EH (cell line): ENCODE results near the gene VGF.
A peak's percentile ranks its signal among the peaks of the same experiment; 100 is the strongest.
"Not testable (repeated sequence)": the region's sequence is repeated elsewhere in the genome, so short reads cannot be mapped to it uniquely, and the experiment has no call there.

Experiments used
- DNase-seq: peaks from one replicate; pipeline ENCODE4 v3.0.0-alpha.2; 2015; ENCODE audit warnings: low read depth

Gene VGF

GRCh38 chr7:101134399-101134980 is 30.9 kb downstream of the VGF start:
- peak; percentile 75 for DNase-seq

DNA sequence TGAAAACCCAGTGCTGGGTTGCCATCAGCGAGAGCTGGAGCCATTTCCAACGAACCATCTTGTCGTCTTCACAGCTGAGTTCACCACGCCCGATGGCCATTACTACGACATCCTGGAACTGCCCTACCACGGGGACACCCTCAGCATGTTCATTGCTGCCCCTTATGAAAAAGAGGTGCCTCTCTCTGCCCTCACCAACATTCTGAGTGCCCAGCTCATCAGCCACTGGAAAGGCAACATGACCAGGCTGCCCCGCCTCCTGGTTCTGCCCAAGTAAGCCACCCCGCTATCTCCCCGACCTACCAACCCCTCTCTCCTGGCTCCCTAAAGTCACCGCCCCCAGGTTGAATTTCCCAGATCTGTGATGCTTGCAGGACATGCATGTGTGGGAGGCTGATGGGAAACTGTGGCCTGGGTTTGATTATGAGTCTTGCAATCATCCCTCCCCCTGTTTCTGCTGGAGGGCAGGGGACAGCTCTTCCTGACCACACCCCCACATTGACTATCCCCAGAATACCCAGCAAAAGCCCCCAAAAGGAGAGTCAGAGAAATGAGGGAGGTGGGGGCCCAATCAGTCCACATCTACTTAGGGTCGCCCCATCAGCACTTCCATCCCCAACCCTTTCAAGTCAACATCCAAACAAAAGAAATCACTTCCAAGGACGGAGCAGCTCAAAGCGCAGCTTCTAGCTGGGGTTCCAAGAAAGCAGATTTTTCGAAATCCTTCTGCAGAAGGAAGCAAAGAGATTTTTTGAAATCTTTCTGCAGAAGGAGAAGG is 31.6 kb downstream of the VGF start:
- peak; percentile 53 for DNase-seq

DNA sequence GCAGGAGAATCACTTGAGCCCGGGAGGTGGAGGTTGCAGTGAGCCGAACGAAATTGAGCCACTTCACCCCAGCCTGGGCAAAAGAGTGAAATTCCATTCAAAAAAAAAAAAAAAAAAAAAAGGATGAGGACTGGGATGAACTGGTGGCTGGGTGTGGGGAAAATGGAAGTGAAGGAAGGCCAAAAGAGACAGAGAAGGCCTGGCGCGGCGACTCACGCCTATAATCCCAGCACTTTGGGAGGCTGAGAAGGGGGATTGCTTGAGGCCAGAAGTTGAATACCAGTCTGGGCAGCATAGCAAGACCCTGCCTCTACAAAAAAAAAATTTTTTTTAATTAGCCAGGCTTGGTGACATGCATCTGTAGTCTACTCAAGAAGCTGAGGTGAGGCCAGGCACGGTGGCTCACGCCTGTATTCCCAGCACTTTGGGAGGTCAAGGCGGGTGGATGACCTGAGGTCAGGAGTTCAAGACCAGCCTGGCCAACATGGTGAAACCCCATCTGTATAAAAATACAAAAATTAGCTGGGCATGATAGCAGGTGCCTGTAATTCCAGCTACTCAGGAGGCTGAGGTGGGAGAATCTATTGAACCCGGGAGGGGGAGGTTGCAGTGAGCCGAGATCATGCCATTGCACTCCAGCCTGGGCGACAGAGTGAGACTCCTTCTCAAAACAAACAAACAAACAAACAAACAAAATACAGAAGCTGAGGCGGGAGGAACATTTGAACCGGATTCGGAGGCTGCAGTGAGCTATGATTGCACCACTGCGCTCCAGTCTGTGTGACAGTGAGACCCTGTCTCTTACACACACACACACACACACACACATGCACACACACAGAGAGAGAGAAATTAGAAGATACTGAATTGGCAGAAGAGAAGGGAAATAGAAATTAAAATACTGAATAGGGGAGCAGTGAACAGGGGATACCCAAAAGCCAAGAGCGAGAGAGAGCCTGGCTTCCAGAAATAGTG is 32.5 kb downstream of the VGF start:
- DNase-seq, result peak; percentile 62

DNA sequence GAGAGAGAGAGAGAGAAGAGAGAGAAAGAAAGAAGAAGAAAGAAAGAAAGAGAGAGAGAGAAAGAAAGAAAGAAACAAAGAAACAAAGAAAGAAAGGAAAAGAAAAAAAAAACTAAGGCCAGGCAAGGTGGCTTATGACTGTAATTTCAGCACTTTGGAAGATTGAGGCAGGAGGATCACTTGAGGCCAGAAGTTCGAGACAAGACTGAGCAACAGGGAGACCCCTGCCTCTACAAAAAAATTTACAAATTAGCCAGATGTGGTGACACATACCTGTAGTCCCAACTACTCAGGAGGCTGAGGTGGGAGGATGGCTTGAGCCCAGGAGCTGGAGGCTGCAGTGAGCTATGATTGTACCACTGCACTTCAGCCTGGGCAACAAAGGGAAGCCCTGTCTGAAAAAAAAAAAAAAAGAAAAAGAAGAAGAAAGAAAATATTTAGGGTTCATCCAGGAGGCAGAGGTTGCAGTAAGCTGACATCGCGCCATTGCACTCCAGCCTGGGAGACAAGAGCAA is 35.7 kb downstream of the VGF start:
- DNase-seq, result no peak

DNA sequence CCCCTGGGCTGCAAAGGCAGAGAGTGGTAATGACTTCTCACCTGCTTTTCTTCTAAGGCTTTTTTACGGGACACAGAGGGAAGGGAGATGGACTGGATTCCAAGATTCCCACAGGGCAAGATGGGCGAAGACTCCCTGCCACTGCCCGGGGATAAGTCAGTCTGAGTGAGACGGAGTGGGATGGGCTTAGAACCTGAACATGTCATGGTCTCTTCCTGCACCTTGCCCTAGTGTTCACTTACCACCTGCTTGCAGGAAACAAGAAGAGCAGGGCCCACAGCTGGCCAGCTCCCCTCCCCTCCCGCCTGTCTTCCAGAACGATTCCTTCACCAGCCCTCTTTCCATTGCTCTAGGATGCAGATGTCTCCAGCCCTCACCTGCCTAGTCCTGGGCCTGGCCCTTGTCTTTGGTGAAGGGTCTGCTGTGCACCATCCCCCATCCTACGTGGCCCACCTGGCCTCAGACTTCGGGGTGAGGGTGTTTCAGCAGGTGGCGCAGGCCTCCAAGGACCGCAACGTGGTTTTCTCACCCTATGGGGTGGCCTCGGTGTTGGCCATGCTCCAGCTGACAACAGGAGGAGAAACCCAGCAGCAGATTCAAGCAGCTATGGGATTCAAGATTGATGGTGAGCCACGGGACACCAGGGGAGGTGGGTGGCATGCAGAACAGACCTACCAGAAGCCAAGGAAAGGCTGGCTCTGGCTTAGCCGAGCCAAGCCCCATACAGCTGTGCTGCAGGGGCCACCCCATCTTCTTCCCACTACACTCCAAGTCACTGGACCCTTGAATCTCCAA is 37.1 kb downstream of the VGF start:
- peak; percentile 45 for DNase-seq

DNA sequence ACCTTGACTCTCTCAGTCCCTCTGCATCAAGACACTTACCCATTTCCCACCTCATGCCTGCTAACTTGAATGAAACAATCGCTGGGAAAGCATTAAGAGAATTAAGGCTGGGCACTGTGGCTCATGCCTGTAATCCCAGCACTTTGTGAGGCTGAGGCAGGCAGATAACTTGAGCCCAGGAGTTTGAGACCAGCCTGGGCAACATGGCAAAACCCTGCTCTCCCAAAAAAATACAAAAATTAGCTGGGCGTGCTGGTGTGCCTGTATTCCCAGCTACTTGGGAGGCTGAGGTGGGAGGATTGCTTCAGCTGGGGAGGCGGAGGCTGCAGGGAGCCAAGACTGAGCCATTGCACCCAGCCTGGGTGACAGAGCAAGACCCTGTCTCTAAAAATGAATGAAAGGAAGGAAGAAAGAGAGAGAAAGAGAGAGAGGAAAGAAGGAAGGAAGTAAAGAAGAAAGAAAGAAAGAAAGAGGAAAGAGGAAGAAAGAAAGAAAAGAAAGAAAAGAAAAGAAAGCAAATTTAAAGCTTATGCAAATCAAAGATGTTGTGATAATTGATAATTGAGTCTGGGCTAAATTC is 37.8 kb downstream of the VGF start:
- DNase-seq, result peak; percentile 43

GRCh38 chr7:101126651-101127459 is 38.5 kb downstream of the VGF start, which contains the start of gene SERPINE1:
TSS of gene SERPINE1 (plus strand) at chr7:101127104. CDS start at chr7:101128394, 1,290 bp downstream.
- DNase-seq, result peak; percentile 100

DNA sequence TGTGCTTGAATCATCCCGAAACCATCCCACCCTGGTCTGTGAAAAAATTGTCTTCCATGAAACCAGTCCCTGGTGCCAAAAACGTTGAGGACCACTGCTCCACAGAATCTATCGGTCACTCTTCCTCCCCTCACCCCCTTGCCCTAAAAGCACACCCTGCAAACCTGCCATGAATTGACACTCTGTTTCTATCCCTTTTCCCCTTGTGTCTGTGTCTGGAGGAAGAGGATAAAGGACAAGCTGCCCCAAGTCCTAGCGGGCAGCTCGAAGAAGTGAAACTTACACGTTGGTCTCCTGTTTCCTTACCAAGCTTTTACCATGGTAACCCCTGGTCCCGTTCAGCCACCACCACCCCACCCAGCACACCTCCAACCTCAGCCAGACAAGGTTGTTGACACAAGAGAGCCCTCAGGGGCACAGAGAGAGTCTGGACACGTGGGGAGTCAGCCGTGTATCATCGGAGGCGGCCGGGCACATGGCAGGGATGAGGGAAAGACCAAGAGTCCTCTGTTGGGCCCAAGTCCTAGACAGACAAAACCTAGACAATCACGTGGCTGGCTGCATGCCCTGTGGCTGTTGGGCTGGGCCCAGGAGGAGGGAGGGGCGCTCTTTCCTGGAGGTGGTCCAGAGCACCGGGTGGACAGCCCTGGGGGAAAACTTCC is 39.2 kb downstream of the VGF start:
- DNase-seq, result peak; percentile 84

DNA sequence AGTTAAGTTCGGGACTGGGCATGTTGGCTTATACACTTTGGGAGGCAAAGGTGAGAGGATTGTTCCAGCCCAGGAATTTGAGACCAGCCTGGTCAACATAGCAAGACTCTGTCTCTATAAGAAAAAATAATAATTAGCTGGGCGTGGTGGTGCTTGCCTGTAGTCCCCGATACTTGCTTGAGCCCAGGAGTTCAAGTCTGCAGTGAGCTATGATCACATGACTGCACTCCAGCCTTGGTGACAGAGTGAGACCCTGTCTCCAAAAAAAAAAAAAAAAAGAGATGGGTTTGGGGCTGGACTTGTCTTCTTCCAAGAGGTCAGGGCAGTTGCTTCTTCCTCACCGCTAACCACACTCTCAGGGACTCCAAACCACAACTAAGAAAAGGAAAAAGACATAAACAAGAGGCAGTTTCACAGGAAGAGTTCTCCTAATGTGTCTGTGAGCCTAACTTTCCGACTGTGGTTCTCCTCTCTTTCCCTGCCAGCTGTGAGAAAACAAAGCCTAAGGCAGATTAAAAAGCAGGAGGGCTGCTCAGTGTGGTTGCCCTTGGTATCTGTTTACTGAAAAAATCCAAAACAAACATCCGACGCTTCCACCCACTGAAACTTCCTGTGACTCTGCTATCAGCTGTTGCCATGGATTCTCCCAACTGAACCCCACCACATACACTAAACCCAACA is 40.9 kb downstream of the VGF start:
- DNase-seq, result peak; percentile 93

DNA sequence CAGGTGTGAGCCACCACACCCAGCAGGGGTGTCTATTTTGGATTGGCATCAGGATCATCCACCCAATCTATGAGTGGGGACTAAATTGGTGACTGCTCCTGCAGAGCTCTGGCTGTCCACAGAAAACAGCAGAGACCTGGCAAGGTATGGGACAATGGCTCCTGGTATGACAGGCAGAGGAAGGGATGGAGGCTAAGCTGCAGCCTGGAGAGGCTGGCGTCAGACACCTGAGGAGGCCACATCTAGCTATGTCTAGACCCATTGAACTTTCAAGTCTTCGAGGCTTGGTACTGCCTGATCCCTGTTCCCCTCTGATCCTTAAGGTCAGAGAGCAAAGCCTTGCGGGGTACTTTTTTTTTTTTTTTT is 41.7 kb downstream of the VGF start:
- DNase-seq, result no peak

- DNase-seq, result no peak
Measured at GRCh38 chr7:101122933-101123702, 42.3 kb downstream of the VGF start.

DNA sequence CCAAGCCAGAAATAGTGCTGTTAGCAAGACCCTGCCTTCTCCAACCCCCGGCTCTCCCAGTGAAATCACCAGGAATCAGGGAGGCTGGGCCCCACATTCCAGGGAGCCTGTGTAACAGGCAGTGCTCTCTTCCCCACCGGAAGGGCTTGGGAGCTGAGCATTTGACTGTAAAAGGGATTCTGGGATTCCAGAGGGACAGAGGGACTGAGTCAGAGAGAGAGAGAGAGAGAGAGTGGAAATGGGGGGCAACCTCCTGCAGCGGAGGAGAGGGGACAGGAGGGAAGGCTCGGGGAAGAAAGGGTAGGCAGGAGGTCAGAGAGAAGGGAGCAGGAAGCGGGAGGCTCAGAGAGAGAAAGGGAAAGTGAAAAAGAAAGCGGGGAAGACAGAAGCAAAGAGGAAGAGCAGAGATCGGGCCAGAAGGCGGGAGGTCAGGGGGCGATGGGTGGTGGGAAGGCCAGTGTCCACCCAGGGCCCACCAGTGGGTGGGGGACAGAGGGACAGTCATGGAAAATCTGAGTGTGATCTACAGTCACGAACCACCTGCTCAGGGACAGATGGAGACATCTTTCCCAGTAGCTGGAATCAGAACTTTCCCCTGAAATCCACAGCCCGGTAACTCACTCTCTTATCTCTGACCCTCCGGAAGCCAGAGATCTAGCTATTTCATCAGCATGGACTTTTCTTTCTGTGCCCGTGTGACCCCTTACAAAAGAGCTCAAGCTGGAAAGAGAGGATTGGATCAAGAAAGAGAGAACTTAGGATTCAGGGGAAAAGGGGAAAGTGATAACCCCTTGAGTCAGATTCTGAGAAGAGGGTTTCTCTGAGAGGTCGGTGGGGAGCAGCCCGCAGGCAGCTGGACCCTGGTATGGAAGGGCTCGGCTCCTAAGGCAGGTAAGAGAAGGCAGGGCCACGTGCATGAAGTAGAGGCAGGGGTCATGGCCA is 43.1 kb downstream of the VGF start:
- DNase-seq, result peak; percentile 100

DNA sequence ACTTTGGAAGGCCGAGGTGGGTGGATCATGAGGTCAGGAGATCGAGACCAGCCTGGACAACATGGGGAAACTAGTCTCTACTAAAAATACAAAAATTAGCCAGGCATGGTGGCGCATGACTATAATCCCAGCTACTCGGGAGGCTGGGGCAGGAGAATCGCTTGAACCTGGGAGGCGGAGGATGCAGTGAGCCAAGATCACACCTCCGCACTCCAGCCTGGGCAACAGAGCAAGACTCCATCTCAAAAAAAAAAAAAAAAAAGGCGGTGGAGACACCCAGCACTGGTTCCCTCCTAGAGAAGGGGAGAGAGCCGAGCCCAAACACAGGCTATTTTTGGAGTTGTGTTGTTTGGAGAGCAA is 43.8 kb downstream of the VGF start:
- not testable (repeated sequence) for DNase-seq

GRCh38 chr7:101120315-101120714 is 45.1 kb downstream of the VGF start:
- DNase-seq, result no peak

DNA sequence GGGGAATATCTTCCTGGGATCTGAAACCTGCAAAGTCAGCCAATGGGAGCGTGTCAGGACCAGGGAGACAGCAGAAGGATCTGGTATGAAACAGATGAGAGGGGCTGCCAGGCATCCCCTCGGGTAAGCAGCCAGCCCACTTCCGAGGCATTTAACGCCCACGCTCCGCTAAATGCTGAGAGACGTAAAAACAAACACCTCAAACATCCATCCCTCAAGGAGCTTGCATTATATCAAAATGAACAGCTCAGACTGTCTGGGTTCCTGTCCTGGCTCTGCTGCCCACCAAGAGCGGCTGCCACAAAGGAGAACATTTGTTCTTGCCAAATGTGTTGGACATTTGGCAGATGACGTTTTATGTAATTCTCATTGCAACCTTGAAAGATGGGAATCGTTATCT is 45.5 kb downstream of the VGF start:
- no peak for DNase-seq

DNA sequence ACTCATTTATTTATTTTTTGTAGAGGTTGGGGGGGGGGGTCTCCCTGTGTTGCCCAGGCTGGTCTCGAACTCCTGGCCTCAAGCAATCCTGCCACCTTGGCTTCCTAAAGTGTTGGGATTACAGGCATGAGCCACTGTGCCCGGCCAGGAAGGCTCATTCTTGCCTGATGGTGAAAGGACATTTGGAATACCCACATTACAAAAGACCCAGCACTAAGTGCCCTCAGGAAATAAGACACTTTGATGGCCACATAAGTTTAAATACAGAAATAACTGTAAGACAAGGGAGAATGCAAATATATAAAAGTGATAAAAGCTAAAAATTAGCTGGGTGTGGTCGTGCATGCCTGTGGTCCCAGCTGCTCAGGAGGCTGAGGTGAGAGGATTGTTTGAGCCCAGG is 46.5 kb downstream of the VGF start:
- no peak for DNase-seq

DNA sequence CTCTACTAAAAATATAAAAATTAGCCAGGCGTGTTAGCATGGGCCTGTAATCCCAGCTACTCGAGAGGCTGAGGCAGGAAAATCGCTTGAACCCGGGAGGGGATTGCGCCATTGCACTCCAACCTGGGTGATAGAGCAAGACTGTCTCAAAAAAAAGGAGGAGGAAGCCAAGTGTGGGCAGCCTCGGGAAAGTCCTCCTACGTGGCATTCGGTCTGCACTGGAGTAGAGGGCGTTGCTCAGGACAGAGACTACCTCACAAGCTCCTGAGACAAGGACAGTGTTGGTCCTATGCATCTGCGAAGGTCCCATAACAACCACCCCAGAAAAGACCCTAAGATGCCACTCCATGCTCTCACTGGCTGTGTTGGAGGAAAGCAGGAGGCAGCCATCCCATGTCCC is 48.5 kb downstream of the VGF start:
- DNase-seq, result no peak
